K562 (cell line): ENCODE measurements around the gene RAB13. TPM values are rescaled to one million over a fixed set of nuclear protein-coding genes. Genes with fewer than 3 reads are reported as not detected.

Experiments used
- ATAC-seq: fragments of 200-7000 bp; cut with Tn5 transposase; 3 replicates; pipeline ENCODE4 v1.9.1; 2020; ENCODE audit warnings: moderate library complexity
- BruUV-seq: library from RNA; stranded (reverse); fragments of 400-500 nt; replicated peaks from 2 replicates; lab custom pipeline; 2021; lab: Mats Ljungman, UMichigan
- CTCF ChIA-PET: fragments of 300-600 bp; formaldehyde crosslinking; extraction: SDS; loops from one replicate; lab custom pipeline; 2021; ENCODE audit warnings: low intra/inter-chr PET ratio; lab: Yijun Ruan, JAX
- POLR2A ChIA-PET: fragments of 300-600, 350-650 bp; sonication (Branson Sonifier 250); formaldehyde crosslinking; extraction: SDS; loops from one replicate; lab custom pipeline; 2021; ENCODE audit warnings: antibody characterized with exemption, inconsistent platforms; lab: Yijun Ruan, JAX
- DNase-seq, 4 experiments: peaks; one replicate each; pipeline versions ENCODE4 v3.0.0 to v3.0.0-alpha.2; 2011 to 2018; ENCODE audit warnings: low spot score in 3 of 4, mixed read lengths in 3 of 4; ENCODE audit errors: extremely low read depth in 1 of 4
- FAIRE-seq: peaks from 2 replicates; lab custom pipeline; 2011; peaks lifted over from hg19 to GRCh38; lab: Jason Lieb, UNC
- H2AFZ ChIP-seq: 2 replicates; pipeline ENCODE4 v1.6.0; 2011; ENCODE audit warnings: low read depth, low read length, control low read depth, inconsistent platforms
- H3K27ac ChIP-seq: fragments of 200-600 bp; 3 replicates; pipeline ENCODE4 v1.8.0; 2011; ENCODE audit warnings: low read depth, mild to moderate bottlenecking, control low read depth, inconsistent platforms, low read length, moderate library complexity, mixed read lengths; ENCODE audit errors: extremely low read depth
- H3K27me3 ChIP-seq, 2 experiments: fragments of 300-600 bp in 1 of 2; 2 replicates in 1 of 2; 3 replicates in 1 of 2; pipeline versions ENCODE4 v1.6.0 to v1.8.0; 2011; ENCODE audit warnings: inconsistent platforms in 2 of 2, low read length in 2 of 2, mild to moderate bottlenecking in 1 of 2, mixed read lengths in 1 of 2, moderate library complexity in 1 of 2; ENCODE audit not compliant: control insufficient read depth in 2 of 2, insufficient read depth in 2 of 2
- H3K36me3 ChIP-seq: fragments of 300-600 bp; 3 replicates; pipeline ENCODE4 v1.8.0; 2011; ENCODE audit warnings: mild to moderate bottlenecking, low read length, inconsistent platforms; ENCODE audit not compliant: control insufficient read depth, insufficient read depth
- H3K4me1 ChIP-seq, 2 experiments: fragments of 200-600 bp in 1 of 2; replicated peaks in 1 of 2; 2 replicates in 1 of 2; 3 replicates in 1 of 2; pipeline versions ENCODE4 v1.5.1 to v1.8.0; 2011; ENCODE audit warnings: inconsistent platforms in 2 of 2, low read length in 2 of 2, mild to moderate bottlenecking in 1 of 2, mixed read lengths in 1 of 2, moderate library complexity in 1 of 2; ENCODE audit not compliant: control insufficient read depth in 2 of 2, insufficient read depth in 2 of 2
- H3K4me2 ChIP-seq: 2 replicates; pipeline ENCODE4 v1.6.1; 2011; ENCODE audit warnings: low read length, control low read depth, inconsistent platforms, mixed read lengths; ENCODE audit not compliant: insufficient read depth
- H3K4me3 ChIP-seq: fragments of 200-600 bp; sonication (generic), shearing (Covaris generic); 2 replicates; pipeline ENCODE4 v1.5.1; 2016; ENCODE audit warnings: control low read depth, inconsistent platforms
- H3K79me2 ChIP-seq: fragments of 200-600 bp; 3 replicates; pipeline ENCODE4 v1.8.0; 2011; ENCODE audit warnings: low read length, inconsistent platforms; ENCODE audit not compliant: control insufficient read depth, insufficient read depth
- H3K9ac ChIP-seq, 2 experiments: 2 replicates each; pipeline versions ENCODE4 v1.6.0 to v1.6.1; 2011; ENCODE audit warnings: low read depth in 2 of 2, low read length in 2 of 2, control low read depth in 1 of 2, inconsistent platforms in 1 of 2, mild to moderate bottlenecking in 1 of 2, mixed read lengths in 1 of 2; ENCODE audit not compliant: insufficient read depth in 1 of 2
- H3K9me1 ChIP-seq: one replicate; pipeline ENCODE4 v1.6.0; 2011; ENCODE audit warnings: inconsistent platforms, mild to moderate bottlenecking, low read length, moderate library complexity; ENCODE audit not compliant: control insufficient read depth, insufficient read depth
- H3K9me3 ChIP-seq: replicated peaks from 2 replicates; pipeline ENCODE4 v1.5.1; 2011; ENCODE audit warnings: low read depth, low read length, inconsistent platforms; ENCODE audit not compliant: control insufficient read depth, insufficient read depth
- H4K20me1 ChIP-seq: replicated peaks from 2 replicates; pipeline ENCODE4 v1.6.1; 2011; ENCODE audit warnings: low read length, inconsistent platforms, mixed read lengths; ENCODE audit not compliant: control insufficient read depth, insufficient read depth
- WGBS: fragments of 100-300 bp; shearing (Covaris generic); methylation state at CpG from one replicate; pipeline ENCODE4 v1.1.6; 2016; ENCODE audit warnings: low coverage, mixed read lengths; ENCODE audit not compliant: insufficient coverage; ENCODE audit errors: missing lambda C conversion rate; 5-methylcytosine and 5-hydroxymethylcytosine counted together
- in situ Hi-C: fragments of 300-500 bp; cut with MboI; formaldehyde crosslinking; loops from 4 replicates; pipeline ENCODE4 v1.15.0; 2018; ENCODE audit warnings: inconsistent platforms, mixed read lengths
- intact Hi-C: fragments of 100-400 bp; cut with micrococcal nuclease; formaldehyde crosslinking; loops from 2 replicates; pipeline ENCODE4 v1.14.2; 2022
- polyA plus RNA-seq, 8 experiments: library from polyadenylated mRNA; depleted of rRNA in 4 of 8; stranded (reverse) in 5 of 8; unstranded in 3 of 8; fragments of >200 nt; fragmentation: Nextera tagmentation in 2 of 8; fragmentation: Illumina TruSeq in 1 of 8; extraction: Ambion mirVana in 2 of 8; extraction: Trizol in 1 of 8; gene quantifications; 2 replicates each; pipeline versions ENCODE4 v1.2.1 to v1.2.3, GENCODE V29; 2011 to 2014; ENCODE audit warnings: inconsistent platforms in 1 of 8, missing spikeins in 1 of 8
- total RNA-seq, 7 experiments: library from RNA; depleted of rRNA in 6 of 7; stranded (reverse); fragments of >200 nt in 6 of 7; fragmentation: Illumina TruSeq in 2 of 7; extraction: Trizol in 2 of 7; gene quantifications; 2 replicates each; pipeline versions ENCODE4 v1.2.1 to v1.2.3, GENCODE V29; 2011 to 2021; ENCODE audit warnings: low replicate concordance in 1 of 7
- TF ChIP-seq, protein P1 (sequence below): IDR thresholded peaks from 2 replicates; pipeline ENCODE4 v1.6.1; 2014; ENCODE audit warnings: antibody characterized with exemption
- TF ChIP-seq, protein P2 (sequence below): fragments of 450-650 bp; IDR thresholded peaks from 2 replicates; pipeline ENCODE4 v1.6.1; 2018; ENCODE audit not compliant: partially characterized antibody
- TF ChIP-seq, protein P3 (sequence below): sonication (generic); formaldehyde crosslinking; IDR thresholded peaks from 2 replicates; pipeline ENCODE4 v1.8.1; 2023; ENCODE audit warnings: mild to moderate bottlenecking, missing genetic modification reagents

The RAB13 gene
- total and polyA plus RNA-seq, 9 of the 15 experiments (the other 6 are each of a cell fraction or from before 2014, with no cell fraction given) = 22.3 to 100 (median 39.8) TPM

DNA sequence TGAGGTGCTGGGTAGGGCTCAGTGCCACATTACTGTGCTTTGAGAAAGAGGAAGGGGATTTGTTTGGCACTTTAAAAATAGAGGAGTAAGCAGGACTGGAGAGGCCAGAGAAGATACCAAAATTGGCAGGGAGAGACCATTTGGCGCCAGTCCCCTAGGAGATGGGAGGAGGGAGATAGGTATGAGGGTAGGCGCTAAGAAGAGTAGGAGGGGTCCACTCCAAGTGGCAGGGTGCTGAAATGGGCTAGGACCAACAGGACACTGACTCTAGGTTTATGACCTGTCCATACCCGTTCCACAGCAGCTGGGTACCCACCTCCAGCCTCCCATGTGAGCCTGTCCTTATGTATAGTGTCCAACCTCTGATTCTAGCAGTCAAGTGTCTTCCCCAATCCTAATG is 26.7 kb downstream of the RAB13 start:
- WGBS = 77% methylated on average over 3 of the region's 3 CpGs
- ATAC-seq = no peak
- intact Hi-C loops = no loop called here

More for the DNA sequence above, 26.7 kb downstream of the RAB13 start:
- Histone ChIP-seq H3K4me2 (no peak overlapping the region), H3K79me2 (peaks cover 70% of the 10 kb centered on the region), H3K27ac (peak overlapping the region; percentile 55; the same call in 2 of the 3 replicates), H3K4me1 (peaks cover 30 to 33% of the 10 kb centered on the region in 2 experiments), H3K27me3 (no peaks in the 10 kb centered on the region), H2AFZ (no peak overlapping the region), H4K20me1 (peaks cover 9% of the 10 kb centered on the region; the same call in 1 of the 2 replicates), H3K36me3 (peaks cover 32% of the 10 kb centered on the region; the same call in 2 of the 3 replicates), H3K9me1 (no peaks in the 10 kb centered on the region), H3K9ac (no peak overlapping the region), H3K9me3 (no peaks in the 10 kb centered on the region), H3K4me3 (no peak overlapping the region)
- ChIA-PET POLR2A (interaction anchor here (1.1 to 4.9 kb wide), 7 partner anchors 8 to 36 kb away, joined by 3 to 39 read pairs (median 12); partner anchors contain the start of genes CREB3L4, DENND4B, GATAD2B and RPS27), CTCF (no interaction called here)
- BruUV-seq = no TSS peak
- no peak for FAIRE-seq
- DNase-seq = no peak
- in situ Hi-C loops = no loop called here
- TF ChIP-seq, protein P1, sequence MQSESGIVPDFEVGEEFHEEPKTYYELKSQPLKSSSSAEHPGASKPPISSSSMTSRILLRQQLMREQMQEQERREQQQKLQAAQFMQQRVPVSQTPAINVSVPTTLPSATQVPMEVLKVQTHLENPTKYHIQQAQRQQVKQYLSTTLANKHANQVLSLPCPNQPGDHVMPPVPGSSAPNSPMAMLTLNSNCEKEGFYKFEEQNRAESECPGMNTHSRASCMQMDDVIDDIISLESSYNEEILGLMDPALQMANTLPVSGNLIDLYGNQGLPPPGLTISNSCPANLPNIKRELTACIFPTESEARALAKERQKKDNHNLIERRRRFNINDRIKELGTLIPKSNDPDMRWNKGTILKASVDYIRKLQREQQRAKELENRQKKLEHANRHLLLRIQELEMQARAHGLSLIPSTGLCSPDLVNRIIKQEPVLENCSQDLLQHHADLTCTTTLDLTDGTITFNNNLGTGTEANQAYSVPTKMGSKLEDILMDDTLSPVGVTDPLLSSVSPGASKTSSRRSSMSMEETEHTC = no peak
- TF ChIP-seq, protein P2, sequence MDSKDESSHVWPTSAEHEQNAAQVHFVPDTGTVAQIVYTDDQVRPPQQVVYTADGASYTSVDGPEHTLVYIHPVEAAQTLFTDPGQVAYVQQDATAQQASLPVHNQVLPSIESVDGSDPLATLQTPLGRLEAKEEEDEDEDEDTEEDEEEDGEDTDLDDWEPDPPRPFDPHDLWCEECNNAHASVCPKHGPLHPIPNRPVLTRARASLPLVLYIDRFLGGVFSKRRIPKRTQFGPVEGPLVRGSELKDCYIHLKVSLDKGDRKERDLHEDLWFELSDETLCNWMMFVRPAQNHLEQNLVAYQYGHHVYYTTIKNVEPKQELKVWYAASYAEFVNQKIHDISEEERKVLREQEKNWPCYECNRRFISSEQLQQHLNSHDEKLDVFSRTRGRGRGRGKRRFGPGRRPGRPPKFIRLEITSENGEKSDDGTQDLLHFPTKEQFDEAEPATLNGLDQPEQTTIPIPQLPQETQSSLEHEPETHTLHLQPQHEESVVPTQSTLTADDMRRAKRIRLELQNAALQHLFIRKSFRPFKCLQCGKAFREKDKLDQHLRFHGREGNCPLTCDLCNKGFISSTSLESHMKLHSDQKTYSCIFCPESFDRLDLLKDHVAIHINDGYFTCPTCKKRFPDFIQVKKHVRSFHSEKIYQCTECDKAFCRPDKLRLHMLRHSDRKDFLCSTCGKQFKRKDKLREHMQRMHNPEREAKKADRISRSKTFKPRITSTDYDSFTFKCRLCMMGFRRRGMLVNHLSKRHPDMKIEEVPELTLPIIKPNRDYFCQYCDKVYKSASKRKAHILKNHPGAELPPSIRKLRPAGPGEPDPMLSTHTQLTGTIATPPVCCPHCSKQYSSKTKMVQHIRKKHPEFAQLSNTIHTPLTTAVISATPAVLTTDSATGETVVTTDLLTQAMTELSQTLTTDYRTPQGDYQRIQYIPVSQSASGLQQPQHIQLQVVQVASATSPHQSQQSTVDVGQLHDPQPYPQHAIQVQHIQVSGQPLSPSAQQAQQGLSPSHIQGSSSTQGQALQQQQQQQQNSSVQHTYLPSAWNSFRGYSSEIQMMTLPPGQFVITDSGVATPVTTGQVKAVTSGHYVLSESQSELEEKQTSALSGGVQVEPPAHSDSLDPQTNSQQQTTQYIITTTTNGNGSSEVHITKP = peak; percentile 89
- TF ChIP-seq, protein P3, sequence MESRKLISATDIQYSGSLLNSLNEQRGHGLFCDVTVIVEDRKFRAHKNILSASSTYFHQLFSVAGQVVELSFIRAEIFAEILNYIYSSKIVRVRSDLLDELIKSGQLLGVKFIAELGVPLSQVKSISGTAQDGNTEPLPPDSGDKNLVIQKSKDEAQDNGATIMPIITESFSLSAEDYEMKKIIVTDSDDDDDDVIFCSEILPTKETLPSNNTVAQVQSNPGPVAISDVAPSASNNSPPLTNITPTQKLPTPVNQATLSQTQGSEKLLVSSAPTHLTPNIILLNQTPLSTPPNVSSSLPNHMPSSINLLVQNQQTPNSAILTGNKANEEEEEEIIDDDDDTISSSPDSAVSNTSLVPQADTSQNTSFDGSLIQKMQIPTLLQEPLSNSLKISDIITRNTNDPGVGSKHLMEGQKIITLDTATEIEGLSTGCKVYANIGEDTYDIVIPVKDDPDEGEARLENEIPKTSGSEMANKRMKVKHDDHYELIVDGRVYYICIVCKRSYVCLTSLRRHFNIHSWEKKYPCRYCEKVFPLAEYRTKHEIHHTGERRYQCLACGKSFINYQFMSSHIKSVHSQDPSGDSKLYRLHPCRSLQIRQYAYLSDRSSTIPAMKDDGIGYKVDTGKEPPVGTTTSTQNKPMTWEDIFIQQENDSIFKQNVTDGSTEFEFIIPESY (CRISPR knock-in tag) = peak; percentile 65; the same call in 1 of the 2 replicates
